ENCODE measurements around the gene TP53.

TP53 gene

DNA sequence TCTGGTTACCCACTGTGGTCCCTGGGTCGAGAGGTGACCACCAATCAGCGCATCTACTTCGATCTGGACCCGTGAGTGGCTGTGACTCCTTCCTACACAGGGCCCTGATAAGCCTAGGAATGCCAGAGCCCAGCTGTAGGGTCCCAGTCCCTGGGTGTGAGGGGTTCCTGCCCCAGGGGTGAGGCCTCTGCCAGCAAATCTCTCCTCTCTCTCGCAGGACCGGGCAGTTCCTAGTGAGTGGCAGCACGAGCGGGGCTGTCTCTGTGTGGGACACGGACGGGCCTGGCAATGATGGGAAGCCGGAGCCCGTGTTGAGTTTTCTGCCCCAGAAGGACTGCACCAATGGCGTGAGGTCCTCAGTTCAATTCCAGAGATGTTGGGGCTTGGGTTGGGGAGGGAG is 15.5 kb upstream of the TP53 start:
- TF ChIP-seq, protein P1, sequence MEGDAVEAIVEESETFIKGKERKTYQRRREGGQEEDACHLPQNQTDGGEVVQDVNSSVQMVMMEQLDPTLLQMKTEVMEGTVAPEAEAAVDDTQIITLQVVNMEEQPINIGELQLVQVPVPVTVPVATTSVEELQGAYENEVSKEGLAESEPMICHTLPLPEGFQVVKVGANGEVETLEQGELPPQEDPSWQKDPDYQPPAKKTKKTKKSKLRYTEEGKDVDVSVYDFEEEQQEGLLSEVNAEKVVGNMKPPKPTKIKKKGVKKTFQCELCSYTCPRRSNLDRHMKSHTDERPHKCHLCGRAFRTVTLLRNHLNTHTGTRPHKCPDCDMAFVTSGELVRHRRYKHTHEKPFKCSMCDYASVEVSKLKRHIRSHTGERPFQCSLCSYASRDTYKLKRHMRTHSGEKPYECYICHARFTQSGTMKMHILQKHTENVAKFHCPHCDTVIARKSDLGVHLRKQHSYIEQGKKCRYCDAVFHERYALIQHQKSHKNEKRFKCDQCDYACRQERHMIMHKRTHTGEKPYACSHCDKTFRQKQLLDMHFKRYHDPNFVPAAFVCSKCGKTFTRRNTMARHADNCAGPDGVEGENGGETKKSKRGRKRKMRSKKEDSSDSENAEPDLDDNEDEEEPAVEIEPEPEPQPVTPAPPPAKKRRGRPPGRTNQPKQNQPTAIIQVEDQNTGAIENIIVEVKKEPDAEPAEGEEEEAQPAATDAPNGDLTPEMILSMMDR (IDR thresholded peaks at IDR 0.05; ENCODE audit: control insufficient read depth, insufficient read depth, low read depth, low read length, missing control alignments): no peak
- H3K4me3 ChIP-seq (ENCODE audit: control insufficient read depth, low read depth, low read length): no peak overlapping the region
- DNase-seq (ENCODE audit: low read depth): no peak

DNA sequence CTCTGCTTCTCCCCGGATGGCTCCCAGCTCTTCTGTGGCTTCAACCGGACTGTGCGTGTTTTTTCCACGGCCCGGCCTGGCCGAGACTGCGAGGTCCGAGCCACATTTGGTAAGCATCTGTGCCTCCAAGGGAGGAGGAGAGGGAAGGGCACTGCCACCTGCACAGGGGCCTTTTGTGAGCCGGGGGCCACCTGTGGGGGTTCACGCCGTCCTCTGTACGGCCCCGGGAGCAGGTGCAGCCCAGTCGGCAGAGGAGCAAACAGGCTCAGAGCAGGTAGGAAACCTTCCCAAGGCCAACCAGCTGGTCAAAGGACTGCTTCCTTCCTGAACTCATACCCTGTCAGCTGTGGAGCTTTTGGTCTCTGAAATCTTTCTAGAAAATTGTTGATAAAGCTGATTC is 14.4 kb upstream of the TP53 start:
- no peak overlapping the region for H3K4me3 ChIP-seq (ENCODE audit: control insufficient read depth, low read depth, low read length)
- TF ChIP-seq, protein P1 (IDR thresholded peaks at IDR 0.05; ENCODE audit: control insufficient read depth, insufficient read depth, low read depth, low read length, missing control alignments): no peak
- DNase-seq (ENCODE audit: low read depth): no peak

DNA sequence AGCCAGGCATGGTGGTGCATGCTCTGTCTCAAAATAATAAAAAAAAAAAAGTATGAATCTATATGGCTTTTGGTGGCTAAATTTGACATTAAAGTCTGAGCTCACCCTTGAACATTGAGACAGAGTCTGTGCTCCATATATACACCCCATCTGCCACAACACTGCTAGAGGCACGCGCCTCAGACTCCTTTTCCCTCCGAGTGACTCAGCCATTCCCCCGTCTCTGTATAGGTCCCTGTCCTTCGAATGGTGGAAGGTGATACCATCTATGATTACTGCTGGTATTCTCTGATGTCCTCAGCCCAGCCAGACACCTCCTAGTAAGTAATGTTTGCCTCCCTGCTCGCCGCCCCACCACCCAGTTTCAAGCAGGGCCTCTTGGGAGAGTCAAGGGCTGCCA is 13.2 kb upstream of the TP53 start:
- DNase-seq (ENCODE audit: low read depth): no peak

DNA sequence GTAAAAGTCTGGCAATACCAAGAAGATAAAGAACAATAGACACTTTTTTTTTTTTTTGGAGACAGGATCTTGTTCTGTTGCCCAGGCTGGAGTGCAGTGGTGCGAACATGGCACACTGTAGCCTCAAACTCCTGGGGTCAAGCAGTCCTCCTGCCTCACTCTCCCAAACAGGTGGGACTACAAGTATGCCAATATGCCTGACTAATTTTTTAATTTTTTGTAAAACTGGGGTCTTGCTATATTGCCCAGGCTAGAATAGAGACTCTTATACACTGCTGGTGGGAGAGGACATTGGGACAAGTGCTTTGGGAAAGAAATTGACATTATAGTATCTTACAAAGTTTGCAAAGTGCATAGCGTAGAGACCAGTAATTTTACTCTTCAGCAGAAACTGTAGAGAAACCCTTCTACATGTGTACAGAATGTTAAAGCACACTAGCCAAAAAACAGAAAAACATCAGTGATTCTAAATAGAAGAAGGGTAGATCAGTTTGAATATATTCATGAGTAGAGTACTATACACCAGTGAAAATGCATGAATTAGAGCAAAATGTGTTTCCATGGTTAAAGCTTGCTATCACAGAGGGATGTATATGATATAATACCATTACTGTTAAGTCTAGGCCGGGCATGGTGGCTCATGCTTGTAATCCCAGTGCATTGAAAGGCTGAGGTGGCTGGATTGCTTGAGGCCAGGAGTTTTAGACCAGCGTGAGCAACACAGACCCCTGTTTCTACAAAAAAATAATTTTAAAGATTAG is 10.7 kb upstream of the TP53 start:
- DNase-seq (ENCODE audit: low read depth): no peak
- TF ChIP-seq, protein P1 (IDR thresholded peaks at IDR 0.05; ENCODE audit: control insufficient read depth, insufficient read depth, low read depth, low read length, missing control alignments): no peak
- no peak overlapping the region for H3K4me3 ChIP-seq (ENCODE audit: control insufficient read depth, low read depth, low read length)

More for the DNA sequence above, 13.2 kb upstream of the TP53 start:
- TF ChIP-seq, protein P1 (IDR thresholded peaks at IDR 0.05; ENCODE audit: control insufficient read depth, insufficient read depth, low read depth, low read length, missing control alignments): no peak
- no peak overlapping the region for H3K4me3 ChIP-seq (ENCODE audit: control insufficient read depth, low read depth, low read length)

DNA sequence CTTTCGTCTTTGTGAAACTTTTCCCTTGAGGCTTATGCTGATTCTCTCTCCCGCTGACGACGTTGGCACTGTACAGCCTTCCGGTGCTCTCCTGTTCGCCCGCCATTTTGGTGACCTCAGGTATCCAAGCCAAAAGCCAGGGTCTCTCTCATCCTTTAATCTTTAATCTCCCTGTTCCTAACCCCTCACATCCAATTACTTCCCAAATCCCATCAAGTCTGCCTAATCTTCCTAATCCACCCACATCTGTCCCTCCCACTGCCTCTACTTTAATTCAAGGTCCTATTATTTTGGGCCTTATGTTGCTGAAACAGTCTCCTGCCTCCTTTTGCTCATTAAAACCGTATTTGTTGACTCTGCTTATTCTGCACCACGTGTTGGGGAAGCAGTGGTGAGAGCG is 8.3 kb upstream of the TP53 start:
- no peak for DNase-seq (ENCODE audit: low read depth)
- H3K4me3 ChIP-seq (ENCODE audit: control insufficient read depth, low read depth, low read length): no peak overlapping the region
- TF ChIP-seq, protein P1 (IDR thresholded peaks at IDR 0.05; ENCODE audit: control insufficient read depth, insufficient read depth, low read depth, low read length, missing control alignments): no peak

DNA sequence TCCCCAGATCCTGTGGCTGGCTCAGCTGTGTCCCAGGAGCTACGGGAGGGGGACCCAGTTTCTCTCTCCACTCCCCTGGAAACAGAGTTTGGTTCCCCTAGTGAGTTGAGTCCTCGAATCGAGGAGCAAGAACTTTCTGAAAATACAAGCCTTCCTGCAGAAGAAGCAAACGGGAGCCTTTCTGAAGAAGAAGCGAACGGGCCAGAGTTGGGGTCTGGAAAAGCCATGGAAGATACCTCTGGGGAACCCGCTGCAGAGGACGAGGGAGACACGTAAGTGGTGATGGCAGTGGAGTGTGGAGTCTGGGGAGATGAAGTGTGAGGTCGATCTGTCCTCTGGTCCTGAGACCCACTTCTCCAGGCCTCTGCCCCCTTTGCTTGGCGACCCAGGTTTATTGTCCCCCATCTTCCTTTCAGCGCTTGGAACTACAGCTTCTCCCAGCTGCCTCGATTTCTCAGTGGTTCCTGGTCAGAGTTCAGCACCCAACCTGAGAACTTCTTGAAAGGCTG is 1.6 kb upstream of the TP53 start:
- TF ChIP-seq, protein P1 (IDR thresholded peaks at IDR 0.05; ENCODE audit: control insufficient read depth, insufficient read depth, low read depth, low read length, missing control alignments): no peak
- peak overlapping the region; percentile 86 for H3K4me3 ChIP-seq (ENCODE audit: control insufficient read depth, low read depth, low read length)
- DNase-seq (ENCODE audit: low read depth): no peak

Measured in AG09309 (cell line).